ENCODE results near the gene SDF2.

The SDF2 gene, protein sequence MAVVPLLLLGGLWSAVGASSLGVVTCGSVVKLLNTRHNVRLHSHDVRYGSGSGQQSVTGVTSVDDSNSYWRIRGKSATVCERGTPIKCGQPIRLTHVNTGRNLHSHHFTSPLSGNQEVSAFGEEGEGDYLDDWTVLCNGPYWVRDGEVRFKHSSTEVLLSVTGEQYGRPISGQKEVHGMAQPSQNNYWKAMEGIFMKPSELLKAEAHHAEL

DNA sequence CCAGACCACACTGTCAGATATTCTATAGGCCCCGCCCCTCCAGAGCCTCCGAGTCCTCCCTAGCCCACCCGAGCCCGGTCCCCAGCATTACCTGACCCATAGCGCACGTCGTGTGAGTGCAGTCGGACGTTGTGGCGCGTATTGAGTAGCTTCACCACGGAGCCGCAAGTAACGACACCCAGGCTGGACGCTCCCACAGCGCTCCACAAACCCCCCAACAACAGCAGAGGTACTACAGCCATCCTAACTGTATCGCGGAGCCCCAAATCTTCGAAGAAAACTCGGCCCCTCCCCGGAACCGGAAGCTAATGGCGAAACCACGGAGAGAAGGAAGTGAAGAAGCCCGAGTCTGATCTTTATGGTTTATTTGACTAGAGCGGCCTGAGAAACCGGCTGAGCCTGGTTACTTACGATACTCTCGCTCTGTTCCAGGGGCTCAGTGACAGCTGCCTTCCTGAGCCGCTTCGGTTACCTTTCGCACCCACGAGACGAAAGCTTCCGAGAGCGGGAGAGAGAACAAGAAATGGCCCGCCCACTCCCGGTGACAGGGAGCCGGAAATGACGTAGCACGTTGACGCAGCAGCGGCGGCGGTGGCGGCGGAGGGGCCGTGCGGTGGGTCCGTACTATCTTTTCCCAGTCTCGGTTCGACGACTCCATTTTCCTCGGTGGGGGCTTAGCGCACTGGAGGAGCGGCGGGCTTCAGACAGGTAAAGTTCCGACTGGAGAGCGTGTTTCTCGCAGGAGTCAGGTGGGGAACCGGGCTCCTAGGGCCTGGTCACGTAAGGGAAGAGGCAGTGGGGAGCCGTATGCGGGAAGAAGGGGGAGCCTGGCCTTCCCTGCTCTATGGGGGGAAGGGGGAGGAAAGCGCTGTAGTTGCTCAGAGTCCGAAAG lies at the start of gene SDF2, which contains the start of gene SUPT6H:
Gene SDF2, minus strand, starts transcription at position 272 of the 892 bp plus-strand sequence. Its CDS starts 30 bp downstream, at position 242.
Gene SUPT6H, plus strand, starts transcription at position 571 of the 892 bp plus-strand sequence. CDS start 11,197 bp downstream, outside the sequence.
- DNase-seq (ENCODE audit: low spot score) = peak; percentile 82

DNA sequence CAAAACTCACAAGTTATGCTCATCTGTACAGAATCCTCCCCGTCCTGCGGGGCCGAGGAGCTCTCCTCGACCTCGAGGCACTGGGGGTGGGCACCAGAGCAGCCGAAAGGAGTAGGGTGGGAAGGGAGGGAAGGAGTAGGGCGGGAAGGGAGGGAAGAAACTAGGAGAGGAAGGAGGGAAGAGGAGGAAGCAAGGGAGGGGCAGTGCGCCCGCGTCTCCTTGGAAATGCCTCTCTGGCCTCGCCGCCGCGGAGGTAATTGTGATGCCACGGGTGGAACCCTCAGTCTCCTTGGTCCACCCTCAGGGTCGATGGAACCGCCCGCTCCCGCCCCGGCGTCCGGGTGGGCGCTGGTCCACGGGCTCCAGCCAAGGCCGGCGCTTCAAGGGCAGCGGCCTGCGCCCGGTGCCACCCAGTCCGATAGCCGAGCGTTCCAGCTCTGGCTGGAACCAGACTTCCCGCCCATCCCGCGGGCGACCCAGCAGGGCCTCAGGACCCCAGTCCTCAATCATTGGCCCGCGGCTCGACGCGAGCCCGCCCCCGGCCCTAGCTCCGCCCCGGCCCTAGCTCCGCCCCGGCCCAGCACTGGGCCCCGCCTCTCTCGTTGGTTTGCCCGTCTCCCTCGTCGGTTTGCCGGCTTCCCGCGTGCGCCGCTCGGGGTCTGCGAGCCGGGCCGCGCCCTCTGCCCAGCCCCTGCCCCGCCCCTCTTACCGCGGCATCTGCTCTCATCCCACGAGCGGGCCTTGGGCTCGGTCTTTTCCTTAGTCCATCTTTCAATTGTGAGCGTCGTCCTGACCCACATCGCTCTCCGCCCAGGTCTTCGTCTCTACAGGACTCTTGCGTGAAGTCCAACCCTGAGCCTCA lies 49.4 kb upstream of the SDF2 start:
- DNase-seq (ENCODE audit: low spot score) = peak; percentile 71

DNA sequence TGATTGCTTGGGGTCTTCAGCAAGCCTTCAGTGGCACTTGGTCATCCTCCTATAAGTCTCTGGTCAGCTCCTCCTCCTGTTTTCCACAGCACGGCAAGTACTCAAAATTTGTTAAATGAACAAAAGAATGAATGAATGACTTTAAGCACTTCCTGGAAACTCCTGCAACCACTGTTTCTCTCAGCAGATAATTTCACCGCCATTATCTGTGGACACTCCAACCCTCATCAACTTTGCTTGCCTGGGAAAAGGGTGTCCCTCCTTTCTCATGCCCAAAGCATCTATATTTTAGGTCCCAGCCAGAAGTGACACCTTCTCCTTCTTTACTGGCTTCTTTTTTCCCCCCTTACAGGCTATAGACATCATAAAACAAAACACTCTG lies 45.6 kb upstream of the SDF2 start:
- no peak for DNase-seq (ENCODE audit: low spot score)

DNA sequence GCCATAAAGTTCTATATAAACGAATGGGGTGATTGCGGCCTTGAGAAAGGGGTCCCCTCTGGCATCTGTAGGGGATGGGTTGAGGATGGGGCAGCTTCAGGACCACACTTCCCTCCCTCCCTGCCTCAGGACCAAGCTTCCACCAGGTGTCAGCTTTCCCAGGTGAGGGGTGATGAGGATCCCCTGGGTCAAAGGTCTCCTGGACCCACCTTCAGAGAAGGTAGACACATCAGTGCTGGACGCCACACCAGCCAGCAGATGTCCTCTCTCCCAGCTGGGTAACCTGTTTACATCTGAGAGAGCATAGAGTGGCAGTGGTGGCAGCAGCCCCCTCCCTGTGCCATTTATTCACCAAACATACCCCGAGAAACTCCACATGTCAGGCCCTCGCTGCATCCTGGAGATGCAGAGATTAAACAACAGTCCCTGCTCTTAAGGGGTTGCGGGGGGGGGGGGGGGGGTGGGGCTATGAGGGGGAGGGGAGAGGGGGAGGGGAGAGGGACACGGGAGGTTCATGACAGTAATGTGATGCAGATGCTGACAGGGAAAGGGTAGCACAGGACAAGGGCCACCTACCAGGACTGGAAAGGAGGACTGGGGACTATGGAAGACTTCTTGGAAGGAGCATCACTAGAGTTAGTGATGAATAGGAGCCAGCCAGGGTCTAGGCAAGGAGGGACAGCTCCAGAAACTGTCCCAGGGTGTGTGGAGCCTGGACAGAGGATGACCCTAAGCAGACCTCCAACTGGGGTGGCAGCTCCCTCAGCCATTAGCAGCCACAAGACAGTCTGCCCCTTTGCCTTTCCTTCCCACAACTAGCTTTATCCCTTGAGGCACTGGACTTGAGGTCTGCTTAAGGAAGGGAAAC lies 45.0 kb upstream of the SDF2 start:
- no peak for DNase-seq (ENCODE audit: low spot score)

DNA sequence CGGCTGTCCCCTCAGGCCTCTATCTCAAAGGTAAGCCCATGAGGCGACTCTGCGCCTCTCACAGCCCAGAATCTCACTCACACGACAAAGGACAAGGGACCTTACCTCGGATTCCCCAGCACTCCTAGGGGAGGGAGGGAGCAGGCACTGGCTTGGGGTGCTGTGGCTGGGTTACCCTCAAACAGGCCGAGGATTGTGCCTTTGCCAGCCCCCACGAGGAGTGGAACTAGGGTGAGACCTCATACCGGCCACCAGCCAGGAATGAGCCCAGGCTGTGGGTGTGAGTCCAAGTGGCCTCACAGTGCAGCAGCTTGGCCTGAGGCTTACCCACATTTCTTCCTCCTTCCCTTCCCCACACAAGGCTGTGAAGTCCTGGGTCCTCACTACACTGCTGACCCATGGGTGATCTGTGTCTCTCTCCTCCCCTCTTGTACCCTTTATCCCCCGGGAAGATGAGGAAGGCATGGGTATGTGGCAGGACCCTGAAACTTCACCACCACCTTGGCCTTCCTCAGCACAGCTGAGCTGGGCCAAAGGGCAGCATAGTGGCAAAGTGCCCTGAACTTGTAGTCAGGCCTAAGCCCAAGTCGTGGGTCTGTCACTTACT lies 44.1 kb upstream of the SDF2 start:
- DNase-seq (ENCODE audit: low spot score) = no peak

DNA sequence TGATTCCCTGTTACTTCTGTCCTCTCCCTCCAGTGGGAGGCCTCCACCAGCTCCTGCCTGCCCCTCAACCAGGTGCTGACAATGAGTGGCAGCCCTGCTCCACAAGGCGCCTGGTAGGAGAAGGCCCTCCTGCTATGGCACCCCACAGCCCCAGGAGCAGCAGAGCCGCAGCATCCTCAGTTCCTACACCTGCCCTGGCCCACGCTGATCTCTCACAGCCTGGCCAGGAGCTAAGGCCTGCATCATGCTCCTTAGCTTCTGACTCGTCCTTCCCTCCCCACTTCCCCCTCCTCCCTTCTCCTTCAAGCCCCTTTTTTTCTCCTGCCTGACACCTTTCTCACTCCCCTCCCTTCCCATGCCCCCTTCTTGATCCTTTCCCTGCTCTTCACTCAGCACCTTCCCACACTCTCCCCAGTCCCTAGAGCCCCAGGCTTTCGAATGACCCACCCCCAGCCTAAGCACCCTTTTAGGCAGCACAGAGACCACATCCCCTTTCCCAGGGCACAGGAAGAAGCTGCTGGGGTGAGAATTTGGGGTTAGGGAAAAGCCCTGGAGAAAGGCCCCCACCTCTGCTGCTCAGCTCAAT lies 43.5 kb upstream of the SDF2 start:
- DNase-seq (ENCODE audit: low spot score) = no peak

DNA sequence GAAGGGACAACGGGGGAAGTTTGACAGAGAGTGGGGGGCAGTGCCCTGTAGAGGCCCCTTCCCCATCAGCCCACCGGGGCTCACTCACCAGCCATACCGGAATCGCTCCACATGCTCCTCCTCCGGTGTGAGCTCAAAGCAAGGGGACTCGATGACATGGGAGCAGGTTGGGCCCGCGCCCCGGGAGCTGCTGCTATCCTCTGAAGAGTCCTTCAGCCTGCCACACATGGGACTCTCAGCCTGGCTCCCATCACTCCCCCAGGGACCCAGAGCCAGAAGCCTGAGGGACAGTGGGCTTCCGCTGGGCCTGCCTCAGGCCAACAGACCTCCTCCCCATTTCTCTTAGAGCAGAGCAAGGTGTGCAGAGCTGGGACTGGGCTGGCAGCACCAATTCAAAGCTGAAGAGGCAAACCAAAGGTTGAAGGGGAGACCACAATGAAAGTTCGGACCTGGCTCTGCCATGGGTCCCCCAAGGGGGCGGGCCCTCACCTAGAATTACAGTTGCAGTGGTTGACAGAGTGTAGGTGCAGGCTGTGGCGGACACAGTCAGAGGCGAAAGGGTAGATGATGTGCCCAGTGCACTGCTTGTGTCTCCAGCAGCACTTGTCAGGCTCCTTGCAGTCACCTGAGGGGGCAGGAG lies 42.6 kb upstream of the SDF2 start:
- DNase-seq (ENCODE audit: low spot score) = no peak

DNA sequence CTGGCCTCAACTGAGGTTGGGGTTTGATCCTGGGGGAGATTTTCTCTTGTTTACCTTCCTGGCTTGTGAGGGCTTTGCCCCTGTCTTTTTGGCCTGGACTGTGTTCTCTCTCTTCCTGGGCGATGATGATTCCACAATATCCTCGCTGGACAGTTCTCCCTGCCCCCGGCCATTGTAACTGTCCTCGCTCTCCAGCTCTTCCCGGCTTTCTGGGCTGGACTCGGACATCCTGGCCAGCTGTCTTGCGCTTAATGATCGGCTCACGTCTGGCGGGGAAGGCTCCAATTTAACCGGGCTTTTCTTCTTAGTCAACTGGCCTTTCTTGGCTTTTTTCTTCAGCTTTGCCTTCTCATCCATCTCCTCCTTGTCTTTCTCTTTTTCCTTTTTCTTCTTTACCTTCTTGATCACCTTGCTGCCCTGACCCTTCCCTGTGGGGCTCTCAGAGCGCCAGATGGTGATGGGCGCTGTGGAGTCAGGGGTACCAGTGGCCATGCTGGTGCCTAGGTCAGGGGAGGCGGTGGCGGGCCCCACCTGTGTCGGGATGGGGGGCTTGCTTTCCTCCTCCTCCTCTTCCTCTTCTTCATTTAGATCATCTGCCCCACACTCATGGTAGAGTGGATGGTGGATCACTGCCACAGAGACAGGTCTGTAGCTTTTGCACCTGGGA lies 42.0 kb upstream of the SDF2 start:
- DNase-seq (ENCODE audit: low spot score) = no peak

DNA sequence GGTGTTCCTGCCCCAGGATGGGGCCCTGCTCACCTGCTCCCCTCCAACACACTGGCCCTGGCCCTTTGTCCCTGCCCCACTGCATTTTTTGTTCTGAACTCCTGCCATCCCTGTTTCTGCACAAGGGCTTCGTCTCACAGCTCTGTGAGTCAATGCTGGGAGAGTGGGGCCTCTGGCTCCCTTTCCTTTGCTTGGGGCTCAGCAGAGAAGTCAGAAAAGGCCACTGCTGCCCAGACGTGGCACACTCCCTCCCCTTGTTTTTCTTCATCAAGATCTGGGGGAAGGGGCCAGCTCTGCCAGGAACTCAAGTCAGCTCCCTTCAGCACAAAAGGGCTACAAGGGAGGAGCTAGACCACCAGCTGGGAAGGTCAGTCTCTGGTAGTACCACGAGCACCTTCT lies 41.0 kb upstream of the SDF2 start:
- no peak for DNase-seq (ENCODE audit: low spot score)

DNA sequence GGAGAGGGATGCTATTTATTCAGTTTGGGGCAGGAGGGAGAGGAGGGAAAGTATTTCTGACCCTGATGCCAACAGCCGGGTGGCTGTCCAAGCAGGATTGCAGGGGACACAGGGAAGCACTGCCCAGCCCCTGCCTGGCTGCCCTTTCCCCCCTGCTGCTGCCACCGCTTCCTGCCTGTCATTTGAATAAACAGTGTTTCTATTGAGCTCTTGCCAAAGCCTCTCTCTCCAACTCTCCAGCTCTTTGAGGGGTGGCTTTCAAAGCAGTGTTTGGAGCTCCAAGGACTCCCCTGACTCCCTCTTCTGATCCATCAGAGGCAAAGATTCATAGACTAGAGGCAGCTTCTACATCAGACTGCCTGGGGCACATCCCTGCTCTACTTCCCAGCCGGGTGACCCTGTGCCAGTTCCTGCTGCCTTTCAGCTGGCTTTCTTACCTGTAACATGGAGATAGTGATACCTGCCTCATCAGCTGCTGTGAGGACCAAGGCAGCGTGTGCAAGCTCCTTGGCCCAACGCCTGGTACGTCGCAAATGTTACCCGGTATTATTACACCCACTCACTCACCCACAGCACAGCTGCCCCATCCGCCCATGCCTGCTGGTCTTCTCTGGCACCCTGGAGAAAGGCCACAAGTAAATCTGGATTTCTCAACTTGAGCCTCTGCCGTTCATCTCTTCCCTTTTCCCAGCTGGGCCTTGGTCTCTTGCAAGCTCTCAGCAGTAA lies 40.5 kb upstream of the SDF2 start:
- no peak for DNase-seq (ENCODE audit: low spot score)

DNA sequence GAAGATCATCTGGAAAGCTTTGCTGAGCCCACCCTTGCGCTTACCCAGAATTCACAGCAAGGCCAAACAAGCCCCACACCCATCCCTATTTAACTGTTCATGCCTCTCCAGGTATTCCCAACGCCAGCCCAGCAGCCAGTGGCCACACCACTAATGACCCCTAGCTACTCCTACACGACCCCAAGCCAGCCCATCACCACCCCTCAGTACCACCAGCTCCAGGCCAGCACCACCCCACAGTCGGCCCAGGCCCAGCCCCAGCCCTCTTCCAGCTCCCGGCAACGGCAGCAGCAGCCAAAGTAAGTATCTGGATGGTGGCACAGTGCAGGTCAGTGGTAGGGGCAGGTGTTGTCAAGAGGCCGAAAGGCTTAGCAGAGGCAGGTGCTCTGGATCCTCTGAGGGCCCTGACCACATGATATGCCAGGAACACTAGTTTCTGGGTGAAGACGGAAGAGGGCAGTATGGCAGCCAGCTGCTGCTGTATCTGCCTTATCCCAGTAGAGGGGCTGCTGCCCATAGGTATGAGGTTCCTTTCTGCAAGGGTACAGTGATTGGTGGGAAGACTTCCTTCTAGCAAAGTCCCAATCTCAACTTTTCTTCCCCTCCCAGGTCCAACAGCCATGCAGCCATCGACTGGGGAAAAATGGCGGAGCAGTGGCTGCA lies 39.3 kb upstream of the SDF2 start:
- DNase-seq (ENCODE audit: low spot score) = no peak

DNA sequence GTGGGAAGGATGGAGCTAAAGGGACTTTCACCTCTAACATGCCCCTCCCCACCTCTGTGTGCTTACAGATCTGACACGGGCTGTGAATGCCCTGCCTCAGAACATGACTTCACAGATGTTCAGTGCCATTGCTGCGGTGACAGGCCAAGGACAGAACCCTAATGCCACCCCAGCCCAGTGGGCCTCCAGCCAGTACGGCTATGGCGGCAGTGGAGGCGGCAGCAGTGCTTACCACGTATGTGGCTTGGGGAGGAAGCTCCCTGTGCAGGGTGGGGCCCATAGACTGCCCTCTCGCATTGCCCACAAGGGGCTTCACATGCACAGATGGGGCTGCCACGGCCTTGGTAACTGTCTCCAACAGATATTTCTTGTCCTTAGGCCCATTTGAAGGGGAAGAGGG lies 38.6 kb upstream of the SDF2 start:
- DNase-seq (ENCODE audit: low spot score) = no peak

DNA sequence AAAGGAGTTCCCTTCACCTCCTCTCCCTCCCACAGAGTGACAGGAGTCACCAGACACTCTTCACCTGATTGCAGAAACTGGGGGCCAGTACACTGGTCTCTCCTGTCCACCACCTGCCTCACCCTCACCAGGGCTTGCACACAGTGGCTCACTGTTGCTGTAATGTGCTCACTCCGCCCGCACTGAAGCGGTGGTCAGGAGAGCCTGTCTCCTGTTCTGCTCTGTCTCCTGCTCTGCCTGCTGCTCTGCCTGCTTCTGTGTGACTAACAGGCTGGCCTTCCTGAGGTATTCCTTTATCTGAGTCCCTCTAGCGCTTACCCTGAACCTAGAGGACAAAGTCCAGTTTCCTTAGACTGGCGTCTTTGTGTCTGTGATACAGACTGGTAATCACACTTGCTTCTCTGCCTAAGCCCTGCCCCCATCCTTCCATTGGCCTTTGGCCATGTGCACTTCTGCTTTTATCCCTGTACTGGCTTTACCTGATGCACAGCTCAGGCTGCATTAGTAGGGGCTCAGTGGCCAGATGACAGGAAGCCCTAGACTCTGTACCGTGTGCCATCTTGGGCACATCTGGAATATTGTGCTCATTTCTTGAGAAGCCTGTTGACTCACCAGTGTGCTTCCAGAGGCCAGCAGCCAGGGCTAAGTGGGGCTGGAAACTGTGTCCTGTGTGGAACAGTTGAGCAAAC lies 36.7 kb upstream of the SDF2 start:
- DNase-seq (ENCODE audit: low spot score) = peak; percentile 71

DNA sequence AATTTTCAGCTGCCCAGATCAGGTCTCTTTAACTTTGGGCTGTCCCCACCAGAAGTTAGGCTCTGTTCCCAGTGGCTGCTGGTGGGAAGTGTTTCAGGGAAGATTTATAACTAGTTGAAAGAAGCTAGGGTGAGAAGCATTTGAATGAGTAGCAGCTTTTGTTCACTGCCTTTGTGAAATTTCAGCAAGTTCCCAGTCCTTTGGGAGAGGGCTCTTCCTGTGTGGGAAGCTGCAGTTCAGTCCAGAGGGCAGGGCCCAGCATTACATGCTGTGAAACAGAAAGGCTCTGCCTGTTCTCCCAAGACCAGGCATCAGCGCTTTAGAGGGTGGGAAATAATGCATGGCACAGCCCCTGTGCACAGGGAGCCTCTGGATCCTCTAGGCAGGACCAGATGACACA lies 32.2 kb upstream of the SDF2 start:
- no peak for DNase-seq (ENCODE audit: low spot score)

DNA sequence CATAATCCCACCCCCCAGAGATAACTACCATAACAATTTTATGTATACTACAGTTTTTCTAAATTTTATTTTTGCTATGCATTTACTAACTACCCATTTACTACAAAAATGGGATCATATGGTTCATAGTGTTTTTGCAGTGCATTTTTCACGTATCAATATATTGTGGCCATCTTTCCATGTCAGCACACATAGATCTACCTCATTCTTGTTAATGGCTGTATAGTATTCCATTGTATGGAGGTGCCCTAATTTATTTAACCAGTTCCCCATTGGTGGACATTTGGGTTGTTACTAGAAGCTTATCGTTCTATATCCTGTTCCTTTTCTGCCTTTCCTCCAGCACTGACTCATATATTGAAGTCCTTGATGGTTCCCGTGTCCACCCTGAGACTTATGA lies 27.3 kb upstream of the SDF2 start:
- no peak for DNase-seq (ENCODE audit: low spot score)

DNA sequence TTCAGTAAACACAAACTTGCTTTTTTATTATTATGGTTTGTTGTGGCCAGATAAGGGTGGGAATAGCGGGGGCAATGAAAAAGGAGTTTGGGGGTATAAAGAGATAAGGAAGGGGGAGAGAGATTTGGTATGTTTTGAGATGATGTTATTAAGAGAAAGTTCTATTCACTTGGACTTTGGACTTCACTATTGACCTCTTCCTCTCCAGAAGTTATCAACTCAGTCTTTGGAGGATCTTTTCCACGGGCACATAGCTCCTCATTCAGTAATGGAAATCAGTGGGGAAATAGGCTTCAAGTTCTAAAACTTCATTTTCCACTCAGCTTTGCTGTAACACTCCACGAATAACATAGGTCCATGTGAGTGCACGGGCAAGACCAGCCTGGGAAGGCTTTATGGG lies 26.8 kb upstream of the SDF2 start:
- DNase-seq (ENCODE audit: low spot score) = no peak

DNA sequence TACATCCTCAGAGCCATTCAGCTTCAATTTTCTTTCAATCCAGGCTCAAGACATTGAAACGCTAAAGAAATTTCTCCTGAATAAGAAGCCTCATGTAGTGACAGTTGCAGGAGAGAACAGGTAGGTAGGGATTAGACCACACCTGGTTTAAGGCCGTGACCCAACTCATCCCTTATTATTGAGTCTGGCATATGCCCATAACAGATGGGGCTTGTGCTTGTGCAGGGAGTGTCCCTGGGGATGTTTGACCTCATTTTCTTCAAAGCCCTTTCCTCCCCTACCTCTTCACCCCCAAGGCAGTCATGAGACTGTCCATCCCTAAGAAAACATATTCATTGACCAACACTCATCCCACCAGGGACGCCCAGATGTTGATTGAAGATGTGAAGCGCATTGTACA lies 24.6 kb upstream of the SDF2 start:
- DNase-seq (ENCODE audit: low spot score) = no peak

DNA sequence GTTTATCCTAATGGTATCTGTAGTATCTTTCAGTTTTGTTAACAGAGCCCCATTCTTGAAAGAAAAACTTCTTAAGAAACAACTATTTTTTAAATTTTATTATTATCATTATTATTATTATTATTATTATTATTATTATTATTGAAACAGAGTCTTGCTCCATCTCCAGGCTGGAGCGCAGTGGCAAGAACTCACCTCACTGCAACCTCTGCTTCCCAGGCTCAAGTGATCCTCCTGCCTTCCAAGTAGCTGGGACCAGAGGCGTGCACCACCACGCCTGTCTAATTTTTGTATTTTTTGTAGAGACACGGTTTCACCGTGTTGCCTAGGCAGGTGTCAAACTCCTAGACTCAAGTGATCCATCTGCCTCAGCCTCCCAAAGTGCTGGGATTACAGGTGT lies 23.7 kb upstream of the SDF2 start:
- no peak for DNase-seq (ENCODE audit: low spot score)
